ENCODE results near the gene RPL7A.

The RPL7A gene

GRCh38 chr9:133335924-133336811, 11.8 kb upstream of the RPL7A start, which contains the start of gene SURF6:
TSS of gene SURF6 (minus strand) at chr9:133336188. CDS start at chr9:133336132, 56 bp downstream.
- Histone ChIP-seq H3K36me3 (peaks cover 67% of the 10 kb centered on the region), H3K4me2 (peak within 1 kb of the TSS; percentile 95), H3K4me3 (peak within 1 kb of the TSS; percentile 85), H3K4me1 (peaks cover 43% of the 10 kb centered on the region), H3K27ac (peak within 1 kb of the TSS; percentile 91), H3K27me3 (no peaks in the 10 kb centered on the region), H3K9me3 (no peaks in the 10 kb centered on the region), H4K20me1 (peaks cover 46% of the 10 kb centered on the region), H3K9ac (peak within 1 kb of the TSS; percentile 94)
- TF ChIP-seq Cebpa-rat (IDR thresholded peaks at IDR 0.05) = no peak

- H3K4me3 ChIP-seq = no peak overlapping the region
- peaks cover 66% of the 10 kb centered on the region for H3K4me1 ChIP-seq
- peak overlapping the region; percentile 83 for H3K27ac ChIP-seq
- 0 out of 2 replicates have a peak overlapping the region, but pooled peaks have one; percentile 61 for H3K9ac ChIP-seq
- H3K4me2 ChIP-seq = no peak overlapping the region; the same call in 1 of the 2 replicates
- no peak for TF ChIP-seq Cebpa-rat (IDR thresholded peaks at IDR 0.05)
- peaks cover 67% of the 10 kb centered on the region for H3K36me3 ChIP-seq
- no peaks in the 10 kb centered on the region for H3K27me3 ChIP-seq
- peaks cover 27% of the 10 kb centered on the region for H4K20me1 ChIP-seq
- no peaks in the 10 kb centered on the region for H3K9me3 ChIP-seq
Measured at GRCh38 chr9:133339641-133340040, 8.4 kb upstream of the RPL7A start.

DNA sequence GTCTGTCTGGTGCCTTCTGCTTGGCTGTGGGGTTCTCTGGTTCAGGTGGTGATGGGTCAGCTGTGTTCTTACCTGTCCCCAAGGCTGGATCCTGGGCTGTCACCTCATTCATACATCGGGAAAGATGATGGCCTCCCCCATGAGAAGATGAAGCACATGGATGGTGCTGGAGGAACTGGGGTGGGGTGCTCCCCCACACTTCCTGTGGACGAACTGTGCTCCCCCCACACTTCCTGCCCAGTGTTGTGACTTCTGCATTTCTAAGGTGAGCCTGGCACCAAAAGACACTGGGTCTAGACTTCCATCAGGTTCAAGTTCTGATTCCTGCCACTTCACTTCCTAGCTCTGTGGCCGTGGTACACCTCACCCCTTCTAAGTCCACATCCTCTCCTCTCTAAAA, 7.8 kb upstream of the RPL7A start:
- Histone ChIP-seq H3K36me3 (peaks cover 70% of the 10 kb centered on the region), H3K9ac (peak overlapping the region; percentile 61; the same call in 1 of the 2 replicates), H3K4me1 (peaks cover 60% of the 10 kb centered on the region), H3K4me2 (peak overlapping the region; percentile 65), H3K9me3 (no peaks in the 10 kb centered on the region), H3K4me3 (no peak overlapping the region), H4K20me1 (peaks cover 23% of the 10 kb centered on the region), H3K27ac (peak overlapping the region; percentile 83; the same call in 1 of the 2 replicates), H3K27me3 (no peaks in the 10 kb centered on the region)
- TF ChIP-seq Cebpa-rat (IDR thresholded peaks at IDR 0.05) = no peak

DNA sequence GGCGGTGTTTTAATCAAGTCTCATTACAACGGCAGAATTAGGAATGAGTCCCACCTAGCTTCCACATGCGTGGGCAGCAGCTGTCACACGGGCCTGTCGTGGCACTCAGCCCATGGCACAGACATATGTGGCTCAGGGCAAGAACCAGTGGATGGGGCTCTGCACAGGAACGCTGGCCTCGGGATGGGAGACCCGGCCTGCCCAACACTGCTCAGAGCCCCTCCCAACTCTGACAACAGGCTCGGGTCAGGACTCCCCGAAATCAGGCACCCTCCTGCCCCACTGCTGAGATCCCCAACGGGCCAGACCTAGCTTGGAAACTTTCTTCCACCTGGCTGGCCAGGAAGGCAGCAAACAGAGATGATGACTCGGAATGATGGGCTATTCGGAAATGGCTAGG, 7.1 kb upstream of the RPL7A start:
- Histone ChIP-seq H3K4me3 (no peak overlapping the region), H3K9ac (peak overlapping the region; percentile 61), H3K27me3 (no peaks in the 10 kb centered on the region), H3K36me3 (peaks cover 77% of the 10 kb centered on the region), H3K9me3 (no peaks in the 10 kb centered on the region), H3K27ac (peak overlapping the region; percentile 83), H3K4me2 (peak overlapping the region; percentile 65), H3K4me1 (peaks cover 60% of the 10 kb centered on the region), H4K20me1 (peaks cover 25% of the 10 kb centered on the region)
- no peak for TF ChIP-seq Cebpa-rat (IDR thresholded peaks at IDR 0.05)

GRCh38 chr9:133341369-133342068, 6.5 kb upstream of the RPL7A start:
- peaks cover 63% of the 10 kb centered on the region for H3K4me1 ChIP-seq
- no peaks in the 10 kb centered on the region for H3K27me3 ChIP-seq
- H3K27ac ChIP-seq = peak overlapping the region; percentile 83
- H4K20me1 ChIP-seq = peaks cover 31% of the 10 kb centered on the region
- peaks cover 82% of the 10 kb centered on the region for H3K36me3 ChIP-seq
- peak overlapping the region; percentile 65 for H3K4me2 ChIP-seq
- H3K9ac ChIP-seq = peak overlapping the region; percentile 61
- TF ChIP-seq Cebpa-rat (IDR thresholded peaks at IDR 0.05) = no peak
- H3K9me3 ChIP-seq = no peaks in the 10 kb centered on the region
- H3K4me3 ChIP-seq = no peak overlapping the region

DNA sequence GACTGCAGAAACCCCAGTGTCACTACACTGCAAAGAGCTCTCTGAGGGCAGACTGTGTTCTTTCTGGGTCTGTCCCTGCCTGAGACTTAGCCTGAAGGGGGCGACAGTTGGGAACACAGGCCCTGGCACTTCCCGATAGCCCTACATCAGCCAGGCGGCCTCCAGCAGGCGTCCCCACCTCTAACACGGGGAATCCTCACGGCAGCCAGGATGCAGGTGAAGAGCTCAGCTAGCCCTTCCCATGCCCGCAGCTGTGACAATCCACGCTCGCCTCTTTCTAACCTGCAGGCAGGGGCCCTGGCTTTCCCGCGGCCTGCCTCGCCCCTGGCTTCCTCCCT, 6.0 kb upstream of the RPL7A start:
- peak overlapping the region; percentile 65 for H3K4me2 ChIP-seq
- no peaks in the 10 kb centered on the region for H3K27me3 ChIP-seq
- H3K36me3 ChIP-seq = peaks cover 82% of the 10 kb centered on the region
- no peaks in the 10 kb centered on the region for H3K9me3 ChIP-seq
- H3K4me1 ChIP-seq = peaks cover 63% of the 10 kb centered on the region
- H3K9ac ChIP-seq = peak overlapping the region; percentile 61
- TF ChIP-seq Cebpa-rat (IDR thresholded peaks at IDR 0.05) = no peak
- no peak overlapping the region for H3K4me3 ChIP-seq
- peak overlapping the region; percentile 83 for H3K27ac ChIP-seq
- peaks cover 36% of the 10 kb centered on the region for H4K20me1 ChIP-seq

GRCh38 chr9:133342570-133342969, 5.4 kb upstream of the RPL7A start:
- no peaks in the 10 kb centered on the region for H3K27me3 ChIP-seq
- peak overlapping the region; percentile 61 for H3K9ac ChIP-seq
- peak overlapping the region; percentile 83 for H3K27ac ChIP-seq

GRCh38 chr9:133344071-133344470, 3.9 kb upstream of the RPL7A start:
- no peak for TF ChIP-seq Cebpa-rat (IDR thresholded peaks at IDR 0.05)
- Histone ChIP-seq H3K9me3 (no peaks in the 10 kb centered on the region), H3K27ac (0 out of 2 replicates have a peak overlapping the region, but pooled peaks have one; percentile 83), H3K4me3 (no peak overlapping the region), H3K9ac (peak overlapping the region; percentile 61; the same call in 1 of the 2 replicates), H4K20me1 (peaks cover 47% of the 10 kb centered on the region), H3K27me3 (no peaks in the 10 kb centered on the region), H3K4me1 (peaks cover 65% of the 10 kb centered on the region), H3K4me2 (no peak overlapping the region), H3K36me3 (peaks cover 77% of the 10 kb centered on the region)

More at GRCh38 chr9:133342570-133342969, 5.4 kb upstream of the RPL7A start:
- peaks cover 82% of the 10 kb centered on the region for H3K36me3 ChIP-seq
- TF ChIP-seq Cebpa-rat (IDR thresholded peaks at IDR 0.05) = no peak
- H3K4me2 ChIP-seq = peak overlapping the region; percentile 65
- peaks cover 64% of the 10 kb centered on the region for H3K4me1 ChIP-seq
- no peak overlapping the region for H3K4me3 ChIP-seq
- no peaks in the 10 kb centered on the region for H3K9me3 ChIP-seq
- peaks cover 38% of the 10 kb centered on the region for H4K20me1 ChIP-seq

- no peak overlapping the region for H3K4me2 ChIP-seq
- no peak for TF ChIP-seq Cebpa-rat (IDR thresholded peaks at IDR 0.05)
- peaks cover 56% of the 10 kb centered on the region for H4K20me1 ChIP-seq
- peaks cover 77% of the 10 kb centered on the region for H3K36me3 ChIP-seq
- peaks cover 68% of the 10 kb centered on the region for H3K4me1 ChIP-seq
- H3K9me3 ChIP-seq = no peaks in the 10 kb centered on the region
- H3K27ac ChIP-seq = no peak overlapping the region
- H3K4me3 ChIP-seq = no peak overlapping the region
- peak overlapping the region; percentile 27; the same call in 1 of the 2 replicates for H3K9ac ChIP-seq
- H3K27me3 ChIP-seq = no peaks in the 10 kb centered on the region
Measured at GRCh38 chr9:133344979-133345378, 3.0 kb upstream of the RPL7A start.
